GM19099 (cell line): Measurements from ENCODE around the gene CLEC2D.

Experiments used
- POLR2A ChIP-seq: IDR thresholded peaks from 3 replicates; pipeline ENCODE4 v1.6.1; 2011; ENCODE audit warnings: low read depth; ENCODE audit not compliant: insufficient read length; ENCODE audit errors: extremely low read depth

Gene CLEC2D

DNA sequence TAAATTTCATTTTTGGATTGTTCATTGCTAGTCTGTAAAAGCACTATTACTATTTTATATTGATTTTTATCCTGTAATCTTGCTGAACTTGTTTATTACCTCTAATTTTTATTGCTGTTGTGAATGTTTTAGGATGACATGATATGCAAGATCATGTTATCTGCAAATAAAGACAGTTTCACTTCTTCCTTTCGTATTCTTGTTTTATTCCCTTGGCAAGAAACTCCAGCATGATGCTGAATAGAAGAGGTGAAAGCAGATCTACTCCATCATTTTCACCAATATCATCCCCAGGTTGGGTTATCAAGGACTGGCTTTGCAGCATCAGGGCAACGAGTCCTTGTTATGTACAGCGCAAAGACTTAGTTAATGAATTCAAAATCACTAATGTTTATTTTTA lies 66.1 kb downstream of the CLEC2D start:
- TF ChIP-seq POLR2A, result no peak

DNA sequence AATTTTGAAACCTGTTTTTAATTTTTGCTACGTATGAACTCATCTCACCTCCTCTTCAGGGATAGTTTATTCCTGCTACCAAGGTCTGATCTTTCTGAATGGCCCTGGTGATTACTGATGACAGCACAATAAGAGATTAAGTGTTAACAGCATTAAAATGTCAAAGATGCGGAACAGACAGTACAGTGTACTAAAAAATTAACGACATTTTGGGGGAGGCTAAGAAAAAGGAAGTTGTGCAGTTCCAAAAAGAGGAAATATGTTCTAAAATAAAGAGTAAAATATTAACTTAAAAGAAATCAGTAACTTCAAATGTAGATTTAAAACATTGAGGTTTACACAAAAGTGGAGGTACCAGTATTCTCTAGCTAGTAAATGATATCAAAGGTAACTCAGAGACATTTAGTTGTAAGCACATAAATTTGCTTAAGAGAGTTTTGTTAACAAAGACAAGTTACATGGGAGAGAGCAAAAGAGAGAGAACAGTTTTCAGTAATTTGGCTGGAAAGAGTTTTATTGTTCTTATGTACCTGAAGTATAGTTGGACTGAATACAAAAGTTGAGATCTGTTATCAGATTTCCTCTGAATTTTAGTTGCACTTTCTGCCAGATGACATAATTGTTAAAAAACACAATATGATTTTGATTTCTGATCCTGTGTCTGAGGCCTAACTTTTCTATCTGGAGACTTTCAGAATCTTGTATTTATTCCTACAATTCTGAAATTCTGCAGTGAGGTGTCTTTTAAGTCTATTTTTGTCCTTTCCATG lies 67.6 kb downstream of the CLEC2D start:
- TF ChIP-seq POLR2A, result no peak

DNA sequence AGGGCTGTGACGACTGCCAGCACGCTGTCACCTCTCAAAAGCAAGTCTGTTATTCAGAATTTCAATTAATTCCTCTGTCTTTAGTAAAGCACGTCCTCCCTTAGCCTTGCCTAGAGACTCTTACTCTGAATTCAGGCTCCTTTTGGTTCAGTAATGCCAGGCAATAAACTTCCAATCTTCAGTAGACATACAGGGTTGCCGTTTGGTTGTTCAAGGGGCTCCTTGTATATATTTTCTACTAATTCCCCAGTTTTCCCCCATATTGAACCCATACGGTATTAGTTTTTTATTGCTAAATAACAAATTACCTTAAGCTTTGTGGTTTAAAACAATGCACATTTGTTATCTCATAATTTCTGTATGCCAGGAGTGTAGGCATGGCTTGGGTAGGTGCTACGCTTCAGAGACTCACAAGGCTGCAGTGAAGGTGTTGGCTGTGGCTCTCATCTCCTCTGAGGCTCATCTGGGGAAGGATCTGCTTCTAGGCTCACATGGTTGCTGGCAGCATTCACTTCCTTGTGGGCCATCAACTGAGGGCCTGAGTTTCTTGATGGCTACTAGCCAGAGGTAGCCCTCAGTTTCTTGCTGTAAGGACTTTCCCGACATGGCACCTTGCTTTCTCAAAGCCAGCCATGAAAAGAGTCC lies 70.7 kb downstream of the CLEC2D start:
- no peak for TF ChIP-seq POLR2A

DNA sequence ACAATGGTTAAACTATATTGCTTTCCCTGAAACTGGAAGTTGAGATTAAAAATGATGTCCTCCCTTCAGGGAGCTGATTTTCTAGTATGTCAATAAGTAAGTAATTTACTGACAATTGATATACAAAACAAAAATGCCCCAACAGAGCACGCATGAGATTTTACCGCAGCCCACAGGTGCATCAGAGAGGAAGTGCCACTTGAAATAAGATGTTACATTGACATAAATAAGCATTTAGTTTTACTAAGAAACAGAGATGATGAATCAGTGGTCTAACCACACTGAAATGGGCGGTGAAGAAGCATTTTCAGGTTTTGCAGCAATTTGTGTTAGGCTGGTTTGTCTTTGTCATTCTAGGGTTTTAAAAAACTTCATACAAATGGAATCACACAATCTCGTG lies 72.2 kb downstream of the CLEC2D start:
- no peak for TF ChIP-seq POLR2A

DNA sequence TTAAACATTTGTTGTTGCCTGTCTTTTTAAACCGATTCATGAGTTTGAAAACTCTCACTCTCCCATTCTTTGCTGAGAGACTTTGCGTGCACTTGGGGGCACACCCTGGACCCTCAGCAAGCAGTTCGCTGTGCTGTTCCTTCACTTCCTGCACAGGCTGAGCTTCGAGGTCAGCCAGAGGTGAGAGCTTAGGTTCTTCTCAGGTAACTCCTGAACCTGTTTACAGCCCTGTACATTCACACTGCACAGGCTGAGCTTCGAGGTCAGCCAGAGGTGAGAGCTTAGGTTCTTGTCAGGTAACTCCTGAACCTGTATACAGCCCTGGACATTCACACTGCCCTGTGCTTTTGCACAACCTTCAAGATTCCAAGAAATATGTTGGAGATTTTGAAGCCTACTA lies 73.1 kb downstream of the CLEC2D start:
- no peak for TF ChIP-seq POLR2A

DNA sequence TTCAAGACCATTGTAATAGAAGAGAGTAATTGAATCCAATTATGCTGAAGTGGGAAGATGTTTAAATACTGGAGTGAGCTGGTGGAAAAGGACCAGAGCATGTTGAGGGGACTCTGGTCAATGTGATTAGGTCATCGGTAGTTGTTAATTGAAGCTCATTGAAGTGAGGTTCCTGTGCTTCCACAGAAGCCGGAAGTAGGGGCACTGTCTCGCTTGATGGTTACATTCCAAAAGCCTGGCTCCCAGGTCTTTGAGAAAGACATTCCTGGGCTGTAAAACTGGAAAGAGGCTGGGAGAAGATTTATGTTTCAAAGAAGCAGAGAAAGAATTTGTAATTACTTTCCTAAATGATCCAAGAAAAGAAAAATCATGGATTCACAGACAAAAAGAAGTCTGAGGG lies 75.7 kb downstream of the CLEC2D start:
- no peak for TF ChIP-seq POLR2A
